ENCODE results near the gene PTPN11. TPM values are rescaled to one million over a fixed set of nuclear protein-coding genes. Genes with fewer than 3 reads are reported as not detected.
"Not testable (repeated sequence)": the region's sequence is repeated elsewhere in the genome, so short reads cannot be mapped to it uniquely, and the experiment has no call there.

PTPN11 gene
- total and polyA plus RNA-seq, 2 donors (not counting 1 experiment from before 2014, with no cell fraction given) = 126 to 129 TPM

DNA sequence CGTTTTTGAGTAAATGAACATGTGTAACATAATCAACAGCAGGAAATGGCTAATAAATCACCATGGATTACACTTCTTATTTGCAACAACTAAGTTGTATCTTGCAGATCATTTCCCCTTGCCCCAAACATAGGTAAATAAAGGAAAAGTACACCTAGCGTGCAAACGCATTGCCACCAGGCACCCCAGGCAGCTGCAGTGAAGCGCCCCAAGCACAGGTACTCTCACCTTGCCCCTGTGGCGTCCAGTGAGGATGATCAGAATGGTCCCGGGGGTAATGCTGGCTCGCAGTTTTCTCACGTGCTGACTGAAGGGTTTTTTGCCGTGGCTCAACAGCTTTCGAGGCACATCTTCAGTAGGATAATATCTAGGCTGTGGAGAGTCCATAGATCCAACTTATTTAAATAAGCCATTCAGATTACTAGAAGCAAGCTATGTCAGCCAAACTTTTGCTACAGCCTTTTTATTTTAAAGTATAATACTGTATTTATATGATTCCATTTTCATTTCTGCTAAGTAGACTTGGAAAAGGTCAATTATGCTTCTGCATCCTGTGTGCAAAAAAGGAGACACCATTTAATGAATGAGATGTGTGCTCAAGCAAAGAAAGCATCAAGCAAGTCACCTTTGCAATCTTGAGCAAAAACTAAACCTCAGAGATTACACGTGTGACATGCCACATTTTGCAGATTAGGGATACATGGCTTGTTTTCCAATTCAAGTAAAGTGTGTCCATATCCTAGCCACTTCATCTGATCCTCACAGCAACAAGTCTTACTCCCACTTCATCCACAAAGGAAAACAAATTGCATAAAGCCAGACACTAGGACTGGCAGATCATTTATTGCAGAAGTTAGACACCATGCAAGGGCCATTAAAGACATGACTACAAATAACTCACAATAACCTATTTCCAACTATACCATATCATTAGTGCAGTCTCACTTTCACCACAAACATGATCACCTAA is 11.9 kb upstream of the PTPN11 start:
- H3K79me2 ChIP-seq (ENCODE audit: control insufficient read depth, insufficient read depth, low read length) = peaks cover 24% of the 10 kb centered on the region
- DNase-seq (ENCODE audit: low read depth in 2 of 2) = no peak
- peak overlapping the region; percentile 32 for H3K9ac ChIP-seq (ENCODE audit: insufficient read depth, low read length)
- H4K20me1 ChIP-seq (ENCODE audit: control insufficient read depth, extremely low read depth, insufficient read depth, low read length) = no peaks in the 10 kb centered on the region
- H3K4me2 ChIP-seq (ENCODE audit: extremely low read depth, insufficient read depth, low read length) = peak overlapping the region; percentile 89
- peak overlapping the region; percentile 1 to 97 (median 82) for H3K4me3 ChIP-seq (replicated peaks in 1 of 4; ENCODE audit: control extremely low read depth in 1 of 4, insufficient read depth in 1 of 4, low read depth in 3 of 4, low read length in 4 of 4)
- no peaks in the 10 kb centered on the region for H3K9me3 ChIP-seq (ENCODE audit: control insufficient read depth, insufficient read depth, low read depth, low read length)
- no peak overlapping the region for H2AFZ ChIP-seq (ENCODE audit: low read length)
- H3K27ac ChIP-seq (ENCODE audit: insufficient read depth, low read length) = no peak overlapping the region
- no peaks in the 10 kb centered on the region for H3K27me3 ChIP-seq (ENCODE audit: control insufficient read depth, insufficient read depth, low read length)
- H3K4me1 ChIP-seq (ENCODE audit: control insufficient read depth, extremely low read depth, insufficient read depth, low read length) = peaks cover 3% of the 10 kb centered on the region
- TF ChIP-seq, protein P1, sequence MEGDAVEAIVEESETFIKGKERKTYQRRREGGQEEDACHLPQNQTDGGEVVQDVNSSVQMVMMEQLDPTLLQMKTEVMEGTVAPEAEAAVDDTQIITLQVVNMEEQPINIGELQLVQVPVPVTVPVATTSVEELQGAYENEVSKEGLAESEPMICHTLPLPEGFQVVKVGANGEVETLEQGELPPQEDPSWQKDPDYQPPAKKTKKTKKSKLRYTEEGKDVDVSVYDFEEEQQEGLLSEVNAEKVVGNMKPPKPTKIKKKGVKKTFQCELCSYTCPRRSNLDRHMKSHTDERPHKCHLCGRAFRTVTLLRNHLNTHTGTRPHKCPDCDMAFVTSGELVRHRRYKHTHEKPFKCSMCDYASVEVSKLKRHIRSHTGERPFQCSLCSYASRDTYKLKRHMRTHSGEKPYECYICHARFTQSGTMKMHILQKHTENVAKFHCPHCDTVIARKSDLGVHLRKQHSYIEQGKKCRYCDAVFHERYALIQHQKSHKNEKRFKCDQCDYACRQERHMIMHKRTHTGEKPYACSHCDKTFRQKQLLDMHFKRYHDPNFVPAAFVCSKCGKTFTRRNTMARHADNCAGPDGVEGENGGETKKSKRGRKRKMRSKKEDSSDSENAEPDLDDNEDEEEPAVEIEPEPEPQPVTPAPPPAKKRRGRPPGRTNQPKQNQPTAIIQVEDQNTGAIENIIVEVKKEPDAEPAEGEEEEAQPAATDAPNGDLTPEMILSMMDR (conservative IDR thresholded peaks at IDR 0.05 in 1 of 2, IDR thresholded peaks at IDR 0.05 in 1 of 2; ENCODE audit: low read depth in 1 of 2, low read length in 2 of 2) = no peak
- TF ChIP-seq EZH2 (IDR thresholded peaks at IDR 0.05; ENCODE audit: low read length, missing control alignments) = no peak
- peaks cover 20% of the 10 kb centered on the region for H3K36me3 ChIP-seq (ENCODE audit: control insufficient read depth, insufficient read depth, low read length)

DNA sequence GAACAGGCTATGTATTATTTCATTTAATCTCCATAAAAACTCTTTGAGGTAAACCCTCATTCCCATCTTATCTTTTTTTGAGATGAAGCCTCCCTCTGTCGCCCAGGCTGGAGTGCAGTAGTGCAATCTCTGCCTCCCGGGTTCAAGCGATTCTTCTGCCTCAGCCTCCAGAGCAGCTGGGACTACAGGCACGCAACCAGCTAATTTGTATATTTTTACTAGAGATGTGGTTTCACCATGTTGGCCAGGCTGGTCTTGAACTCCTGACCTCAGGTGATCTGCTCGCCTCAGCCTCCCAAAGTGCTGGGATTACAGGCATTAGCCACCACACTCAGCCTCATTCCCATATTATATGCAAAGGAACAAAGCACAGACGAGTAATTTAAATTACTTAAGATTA is 11.1 kb upstream of the PTPN11 start:
- not testable (repeated sequence) for H2AFZ ChIP-seq (ENCODE audit: low read length); H3K9me3 ChIP-seq (ENCODE audit: control insufficient read depth, insufficient read depth, low read depth, low read length); H3K27ac ChIP-seq (ENCODE audit: insufficient read depth, low read length); H3K27me3 ChIP-seq (ENCODE audit: control insufficient read depth, insufficient read depth, low read length); H3K9ac ChIP-seq (ENCODE audit: insufficient read depth, low read length); H4K20me1 ChIP-seq (ENCODE audit: control insufficient read depth, extremely low read depth, insufficient read depth, low read length); DNase-seq (ENCODE audit: low read depth in 2 of 2); H3K4me1 ChIP-seq (ENCODE audit: control insufficient read depth, extremely low read depth, insufficient read depth, low read length)
- peak overlapping the region in 3 of 4 experiments; percentile 75 to 97 (median 89) for H3K4me3 ChIP-seq (replicated peaks in 1 of 4; ENCODE audit: control extremely low read depth in 1 of 4, insufficient read depth in 1 of 4, low read depth in 3 of 4, low read length in 4 of 4)
- H3K79me2 ChIP-seq (ENCODE audit: control insufficient read depth, insufficient read depth, low read length) = peaks cover 24% of the 10 kb centered on the region
- peaks cover 20% of the 10 kb centered on the region for H3K36me3 ChIP-seq (ENCODE audit: control insufficient read depth, insufficient read depth, low read length)
- H3K4me2 ChIP-seq (ENCODE audit: extremely low read depth, insufficient read depth, low read length) = peak overlapping the region; percentile 89

DNA sequence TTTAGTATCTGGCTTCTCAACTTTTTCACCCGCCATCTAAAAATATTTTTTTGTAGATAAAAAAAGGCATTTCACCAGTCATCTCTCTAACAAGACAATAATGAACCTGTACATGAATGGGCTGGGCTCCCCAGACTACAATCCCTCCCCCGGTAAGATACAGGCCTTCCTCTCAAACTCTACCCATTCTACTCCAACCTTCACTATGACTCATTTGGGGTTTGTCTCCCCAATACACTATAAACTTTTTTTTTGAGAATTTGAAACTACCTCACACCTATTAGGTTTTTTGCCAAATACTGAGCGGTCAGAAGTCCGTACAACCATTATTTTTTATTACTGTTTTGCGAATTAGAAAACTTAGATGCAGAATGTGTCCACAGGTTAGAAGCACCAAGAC is 10.1 kb upstream of the PTPN11 start:
- peaks cover 3% of the 10 kb centered on the region for H3K4me1 ChIP-seq (ENCODE audit: control insufficient read depth, extremely low read depth, insufficient read depth, low read length)
- H3K9me3 ChIP-seq (ENCODE audit: control insufficient read depth, insufficient read depth, low read depth, low read length) = no peaks in the 10 kb centered on the region
- H2AFZ ChIP-seq (ENCODE audit: low read length) = peak overlapping the region; percentile 89
- peaks cover 20% of the 10 kb centered on the region for H3K36me3 ChIP-seq (ENCODE audit: control insufficient read depth, insufficient read depth, low read length)
- DNase-seq (ENCODE audit: low read depth in 2 of 2) = no peak
- peak overlapping the region; percentile 87 for H3K9ac ChIP-seq (ENCODE audit: insufficient read depth, low read length)
- peaks cover 24% of the 10 kb centered on the region for H3K79me2 ChIP-seq (ENCODE audit: control insufficient read depth, insufficient read depth, low read length)
- H3K27ac ChIP-seq (ENCODE audit: insufficient read depth, low read length) = peak overlapping the region; percentile 98
- peak overlapping the region; percentile 61 for H3K4me2 ChIP-seq (ENCODE audit: extremely low read depth, insufficient read depth, low read length)
- TF ChIP-seq, protein P1 (conservative IDR thresholded peaks at IDR 0.05 in 1 of 2, IDR thresholded peaks at IDR 0.05 in 1 of 2; ENCODE audit: low read depth in 1 of 2, low read length in 2 of 2) = no peak
- no peak for TF ChIP-seq EZH2 (IDR thresholded peaks at IDR 0.05; ENCODE audit: low read length, missing control alignments)
- H4K20me1 ChIP-seq (ENCODE audit: control insufficient read depth, extremely low read depth, insufficient read depth, low read length) = no peaks in the 10 kb centered on the region
- peak overlapping the region; percentile 75 to 98 (median 93) for H3K4me3 ChIP-seq (replicated peaks in 1 of 4; ENCODE audit: control extremely low read depth in 1 of 4, insufficient read depth in 1 of 4, low read depth in 3 of 4, low read length in 4 of 4)
- no peaks in the 10 kb centered on the region for H3K27me3 ChIP-seq (ENCODE audit: control insufficient read depth, insufficient read depth, low read length)

Data from fibroblast of lung (primary cell).